ENCODE data around the gene RDH5. TPM values are rescaled to one million over a fixed set of nuclear protein-coding genes. Genes with fewer than 3 reads are reported as not detected.

Gene RDH5
- total RNA-seq, 1 donor, result 32.2 TPM

DNA sequence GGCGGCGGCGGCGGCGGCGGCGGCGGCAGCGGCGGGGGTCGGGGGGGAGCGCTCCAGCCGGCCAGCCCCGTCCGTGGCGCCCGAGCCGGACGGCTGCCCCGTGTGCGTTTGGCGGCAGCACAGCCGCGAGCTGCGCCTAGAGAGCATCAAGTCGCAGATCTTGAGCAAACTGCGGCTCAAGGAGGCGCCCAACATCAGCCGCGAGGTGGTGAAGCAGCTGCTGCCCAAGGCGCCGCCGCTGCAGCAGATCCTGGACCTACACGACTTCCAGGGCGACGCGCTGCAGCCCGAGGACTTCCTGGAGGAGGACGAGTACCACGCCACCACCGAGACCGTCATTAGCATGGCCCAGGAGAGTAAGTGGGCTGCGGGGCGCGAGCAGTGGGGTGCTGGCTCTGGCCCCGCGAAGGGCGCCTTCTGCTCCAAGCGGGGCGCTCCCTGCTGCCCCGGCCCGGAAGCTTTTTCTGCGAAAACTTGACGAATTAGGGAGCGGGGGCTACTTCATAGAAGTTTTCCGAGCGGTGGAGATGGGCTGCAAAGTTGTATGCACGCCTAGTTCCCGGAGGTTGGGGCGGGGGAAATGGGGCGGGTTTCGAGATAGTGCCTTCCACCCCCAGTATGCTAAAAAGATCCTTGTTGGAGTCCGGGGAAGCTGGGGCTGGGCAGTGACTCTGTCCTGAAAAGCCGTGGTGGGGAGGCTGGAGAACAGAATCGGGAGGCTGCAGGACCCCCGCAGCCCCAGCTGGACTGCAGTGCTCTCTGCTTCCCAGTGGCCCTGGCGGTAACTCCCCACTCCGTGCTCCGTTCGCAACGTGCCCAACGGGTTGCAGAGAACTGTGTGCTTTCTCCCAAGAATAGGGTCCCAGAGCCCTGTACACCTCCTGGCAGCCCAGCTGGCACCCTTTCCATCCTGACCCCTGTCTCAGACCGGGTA is 23.5 kb downstream of the RDH5 start:
- Histone ChIP-seq H2AFZ (ENCODE audit: low read length) (peak overlapping the region; percentile 71), H3K4me3 (ENCODE audit: insufficient read depth, low read length) (peak overlapping the region; percentile 82), H3K4me1 (ENCODE audit: insufficient read depth, low read length) (peaks cover 18% of the 10 kb centered on the region), H3K27ac (ENCODE audit: low read depth, low read length) (no peak overlapping the region), H3K4me2 (ENCODE audit: insufficient read depth, low read length) (peak overlapping the region; percentile 93), H4K20me1 (ENCODE audit: insufficient read depth, low read length) (peaks cover 6% of the 10 kb centered on the region), H3K9me3 (ENCODE audit: low read depth, low read length) (no peaks in the 10 kb centered on the region), H3K79me2 (ENCODE audit: insufficient read depth, low read length) (no peaks in the 10 kb centered on the region), H3K27me3 (ENCODE audit: insufficient read depth, low read length) (no peaks in the 10 kb centered on the region), H3K36me3 (ENCODE audit: insufficient read depth, low read length) (no peaks in the 10 kb centered on the region)
- DNase-seq (ENCODE audit: insufficient read length, low spot score, missing footprints), result peak; percentile 94
- TF ChIP-seq, protein P1, sequence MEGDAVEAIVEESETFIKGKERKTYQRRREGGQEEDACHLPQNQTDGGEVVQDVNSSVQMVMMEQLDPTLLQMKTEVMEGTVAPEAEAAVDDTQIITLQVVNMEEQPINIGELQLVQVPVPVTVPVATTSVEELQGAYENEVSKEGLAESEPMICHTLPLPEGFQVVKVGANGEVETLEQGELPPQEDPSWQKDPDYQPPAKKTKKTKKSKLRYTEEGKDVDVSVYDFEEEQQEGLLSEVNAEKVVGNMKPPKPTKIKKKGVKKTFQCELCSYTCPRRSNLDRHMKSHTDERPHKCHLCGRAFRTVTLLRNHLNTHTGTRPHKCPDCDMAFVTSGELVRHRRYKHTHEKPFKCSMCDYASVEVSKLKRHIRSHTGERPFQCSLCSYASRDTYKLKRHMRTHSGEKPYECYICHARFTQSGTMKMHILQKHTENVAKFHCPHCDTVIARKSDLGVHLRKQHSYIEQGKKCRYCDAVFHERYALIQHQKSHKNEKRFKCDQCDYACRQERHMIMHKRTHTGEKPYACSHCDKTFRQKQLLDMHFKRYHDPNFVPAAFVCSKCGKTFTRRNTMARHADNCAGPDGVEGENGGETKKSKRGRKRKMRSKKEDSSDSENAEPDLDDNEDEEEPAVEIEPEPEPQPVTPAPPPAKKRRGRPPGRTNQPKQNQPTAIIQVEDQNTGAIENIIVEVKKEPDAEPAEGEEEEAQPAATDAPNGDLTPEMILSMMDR (IDR thresholded peaks at IDR 0.05; ENCODE audit: extremely low read depth, low read depth, low read length), result no peak

DNA sequence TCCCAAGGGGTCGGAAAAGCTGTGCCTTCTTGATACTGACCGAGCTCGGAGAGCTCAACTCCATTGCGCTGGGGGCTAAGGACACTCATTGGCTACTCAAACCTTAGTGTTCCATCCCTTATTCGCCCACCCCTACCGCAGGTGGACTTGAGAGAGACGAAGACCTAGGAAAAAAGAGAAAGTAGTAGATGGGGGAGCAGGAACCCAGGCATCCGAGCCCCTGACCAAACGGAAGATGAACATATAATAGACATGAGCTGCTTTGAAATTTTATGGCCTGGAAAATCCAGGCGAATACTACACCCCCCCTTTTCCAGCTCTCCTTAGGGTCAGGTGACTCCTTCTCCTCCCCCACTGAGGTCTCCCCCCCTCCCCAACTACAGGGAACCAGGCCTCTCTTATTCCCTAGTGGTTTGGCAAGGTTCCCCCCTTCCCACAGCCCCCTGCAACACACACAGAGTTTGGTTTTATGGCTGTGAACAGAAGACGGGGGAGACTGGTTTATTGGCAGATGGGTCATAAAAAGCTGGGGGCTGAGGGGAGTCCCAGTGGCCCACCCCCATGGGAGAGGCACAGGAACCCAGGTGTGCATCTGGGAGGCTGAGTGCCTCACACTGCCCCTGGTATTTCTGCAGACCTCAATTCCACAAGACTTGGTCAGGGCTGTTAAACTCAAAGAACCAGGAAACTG is 24.3 kb downstream of the RDH5 start:
- Histone ChIP-seq H2AFZ (ENCODE audit: low read length) (peak overlapping the region; percentile 58), H4K20me1 (ENCODE audit: insufficient read depth, low read length) (peaks cover 6% of the 10 kb centered on the region), H3K4me1 (ENCODE audit: insufficient read depth, low read length) (peaks cover 18% of the 10 kb centered on the region), H3K27ac (ENCODE audit: low read depth, low read length) (no peak overlapping the region), H3K4me3 (ENCODE audit: insufficient read depth, low read length) (peak overlapping the region; percentile 82), H3K79me2 (ENCODE audit: insufficient read depth, low read length) (no peaks in the 10 kb centered on the region), H3K27me3 (ENCODE audit: insufficient read depth, low read length) (no peaks in the 10 kb centered on the region), H3K36me3 (ENCODE audit: insufficient read depth, low read length) (peaks cover 3% of the 10 kb centered on the region), H3K4me2 (ENCODE audit: insufficient read depth, low read length) (peak overlapping the region; percentile 93), H3K9me3 (ENCODE audit: low read depth, low read length) (no peaks in the 10 kb centered on the region)
- no peak for DNase-seq (ENCODE audit: insufficient read length, low spot score, missing footprints)
- TF ChIP-seq, protein P1 (IDR thresholded peaks at IDR 0.05; ENCODE audit: extremely low read depth, low read depth, low read length), result no peak

DNA sequence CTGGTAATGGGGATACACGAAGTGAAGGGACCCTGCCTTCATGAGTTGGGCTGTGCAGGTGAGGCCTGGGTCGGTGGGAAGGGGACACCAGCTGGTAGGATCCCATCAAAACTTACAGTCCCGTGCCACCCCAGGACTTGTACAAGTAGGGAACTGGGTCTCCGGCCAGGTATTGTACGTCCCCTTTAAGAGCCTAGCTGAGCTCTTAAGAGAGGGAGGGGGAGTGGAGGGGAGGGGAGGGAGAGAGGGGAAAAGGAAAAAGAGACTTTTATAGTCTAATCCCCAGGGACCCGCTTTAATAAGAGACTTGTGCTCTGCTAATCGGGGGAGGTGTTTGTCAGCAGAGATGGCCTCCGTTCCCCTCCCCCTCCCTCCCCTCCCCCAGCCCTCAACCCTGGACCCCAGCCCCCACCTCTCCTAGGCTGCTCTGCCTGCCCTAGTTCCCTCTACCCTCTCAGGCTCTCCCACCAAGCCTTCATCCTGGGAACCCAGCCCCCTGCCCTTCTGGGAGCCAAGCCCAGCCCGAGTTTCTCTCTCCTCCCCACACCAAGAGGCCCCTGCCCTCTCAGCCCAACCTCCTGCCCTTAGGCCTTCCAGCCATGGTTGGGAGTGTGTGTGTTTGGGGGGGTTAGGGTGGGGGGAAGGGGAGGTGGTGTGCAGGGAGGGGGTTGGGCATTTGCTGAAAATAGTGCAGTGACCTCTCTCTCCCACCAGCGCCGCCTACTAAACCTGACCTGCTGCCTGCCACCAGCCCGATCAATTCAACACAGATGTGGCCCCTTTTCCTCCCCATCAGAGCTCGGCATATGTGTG is 25.4 kb downstream of the RDH5 start:
- Histone ChIP-seq H3K4me3 (ENCODE audit: insufficient read depth, low read length) (no peak overlapping the region), H3K9me3 (ENCODE audit: low read depth, low read length) (no peaks in the 10 kb centered on the region), H3K4me1 (ENCODE audit: insufficient read depth, low read length) (peaks cover 18% of the 10 kb centered on the region), H3K27me3 (ENCODE audit: insufficient read depth, low read length) (no peaks in the 10 kb centered on the region), H3K36me3 (ENCODE audit: insufficient read depth, low read length) (peaks cover 4% of the 10 kb centered on the region), H4K20me1 (ENCODE audit: insufficient read depth, low read length) (peaks cover 9% of the 10 kb centered on the region), H3K79me2 (ENCODE audit: insufficient read depth, low read length) (no peaks in the 10 kb centered on the region), H3K27ac (ENCODE audit: low read depth, low read length) (no peak overlapping the region), H3K4me2 (ENCODE audit: insufficient read depth, low read length) (peak overlapping the region; percentile 48), H2AFZ (ENCODE audit: low read length) (no peak overlapping the region)
- TF ChIP-seq, protein P1 (IDR thresholded peaks at IDR 0.05; ENCODE audit: extremely low read depth, low read depth, low read length), result no peak
- peak; percentile 84 for DNase-seq (ENCODE audit: insufficient read length, low spot score, missing footprints)
